ENCODE results near the gene PSMD5. TPM values are rescaled to one million over a fixed set of nuclear protein-coding genes. Genes with fewer than 3 reads are reported as not detected.
A peak's percentile ranks its signal among the peaks of the same experiment; 100 is the strongest.

PSMD5 gene
- total RNA-seq, 8 experiments from 2014 or later = 14.8 to 50.8 (median 30.1) TPM

GRCh38 chr9:120879446-120879845 is 36.7 kb upstream of the PSMD5 start:
- WGBS, 10 experiments = 60 to 100% (median 83%) methylated on average over 2 to 6 of the region's 6 CpGs
- in situ Hi-C loops (cut with MboI; ENCODE audit: low pct_unique_long_range_greater_than_20kb in 2 of 9, low sequenced_read_pairs in 9 of 9, unreplicated experiment in 9 of 9) = no loop called here
- ATAC-seq (replicated peaks in 6 of 8) = no peak
- no peak overlapping the region for H3K4me3 ChIP-seq
- H3K4me1 ChIP-seq (replicated peaks in 1 of 2) = peaks cover 0 to 21% of the 10 kb centered on the region in 2 donors
- no peak overlapping the region for H3K27ac ChIP-seq

GRCh38 chr9:120878188-120879130 is 35.7 kb upstream of the PSMD5 start:
- Histone ChIP-seq H3K27ac (peak overlapping the region; percentile 7 to 35), H3K4me1 (replicated peaks in 1 of 2) (peaks cover 0 to 21% of the 10 kb centered on the region in 2 donors), H3K4me3 (peak overlapping the region in 3 of 5 donors; percentile 41 to 57 (median 55))
- ATAC-seq (replicated peaks in 6 of 8) = no peak
- in situ Hi-C loops (cut with MboI; ENCODE audit: low pct_unique_long_range_greater_than_20kb in 2 of 9, low sequenced_read_pairs in 9 of 9, unreplicated experiment in 9 of 9) = no loop called here
- 80 to 100% (median 85%) methylated on average over 2 to 4 of the region's 8 CpGs; no CpG with 5 or more reads in 3 of the 10 experiments for WGBS, 10 experiments

DNA sequence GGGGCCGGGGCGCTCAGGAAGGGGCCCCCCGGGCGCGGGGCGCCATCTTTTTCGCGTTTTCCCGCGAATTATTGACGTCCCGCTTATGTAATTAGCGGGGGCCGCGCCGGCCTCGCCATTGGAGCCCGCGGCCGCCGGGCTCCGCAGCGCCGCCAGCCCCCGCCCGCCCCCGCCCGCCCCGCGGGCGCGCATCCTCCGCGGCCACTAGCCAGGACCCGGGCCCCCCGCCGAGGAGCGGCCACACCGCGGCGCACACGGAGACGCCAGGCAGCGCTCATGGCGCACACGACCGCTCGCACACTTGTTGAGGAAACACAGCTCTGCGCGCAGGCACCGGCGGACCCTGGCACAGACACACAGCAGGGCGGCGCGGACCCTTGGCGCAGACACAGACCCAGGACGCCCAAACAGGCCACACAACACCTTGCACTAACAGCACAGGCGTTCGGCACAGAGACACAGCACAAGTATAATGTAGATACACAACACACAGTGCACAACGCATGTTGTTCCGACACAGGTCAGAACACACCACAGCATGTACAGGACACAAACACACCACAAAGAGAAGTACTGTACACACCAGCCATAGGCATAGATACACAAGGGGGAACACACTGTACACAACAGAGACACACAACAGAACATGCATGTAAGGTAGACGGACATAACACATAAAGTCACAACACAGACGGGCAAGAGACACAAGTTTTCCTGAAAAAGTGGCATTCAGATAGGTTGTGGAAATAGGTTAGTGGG is 34.7 kb upstream of the PSMD5 start:
- peak overlapping the region; percentile 46 to 90 for H3K27ac ChIP-seq
- in situ Hi-C loops (cut with MboI; ENCODE audit: low pct_unique_long_range_greater_than_20kb in 2 of 9, low sequenced_read_pairs in 9 of 9, unreplicated experiment in 9 of 9) = no loop called here
- 34 to 83% (median 65%) methylated on average over 2 to 6 of the region's 63 CpGs; no CpG with 5 or more reads in 3 of the 10 experiments for WGBS, 10 experiments
- H3K4me3 ChIP-seq = peak overlapping the region; percentile 41 to 68 (median 55)
- H3K4me1 ChIP-seq (replicated peaks in 1 of 2) = peaks cover 0 to 21% of the 10 kb centered on the region in 2 donors
- ATAC-seq (replicated peaks in 6 of 8) = peak; percentile 8 to 70 (median 63)

DNA sequence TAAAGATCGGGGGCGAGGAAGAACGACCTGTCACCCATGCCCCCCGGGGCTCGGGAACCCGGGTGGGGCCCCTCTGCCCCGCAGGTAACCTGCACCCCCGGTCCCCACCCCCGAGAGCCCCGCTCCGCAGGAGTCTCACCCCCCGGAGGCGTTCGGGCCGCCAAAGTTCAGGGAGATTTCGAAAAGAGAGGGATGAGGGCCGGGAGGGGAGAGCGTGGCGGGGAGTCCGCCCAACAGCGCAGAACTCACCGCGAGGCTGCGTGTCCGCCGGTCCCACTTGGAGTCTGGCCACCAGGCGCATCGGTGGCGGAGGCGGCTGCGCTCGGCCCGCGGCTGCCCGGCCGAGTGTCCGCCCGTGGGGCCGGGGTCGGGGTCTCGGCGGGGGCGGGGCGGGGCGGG is 34.1 kb upstream of the PSMD5 start, which contains the start of gene PHF19:
Gene PHF19, minus strand, starts transcription at position 347 of the 399 bp plus-strand sequence. CDS start 2,447 bp downstream, outside the sequence.
- no CpG with 5 or more reads among the region's 45 CpGs for WGBS, 10 experiments
- in situ Hi-C loops (cut with MboI; ENCODE audit: low pct_unique_long_range_greater_than_20kb in 2 of 9, low sequenced_read_pairs in 9 of 9, unreplicated experiment in 9 of 9) = no loop called here

DNA sequence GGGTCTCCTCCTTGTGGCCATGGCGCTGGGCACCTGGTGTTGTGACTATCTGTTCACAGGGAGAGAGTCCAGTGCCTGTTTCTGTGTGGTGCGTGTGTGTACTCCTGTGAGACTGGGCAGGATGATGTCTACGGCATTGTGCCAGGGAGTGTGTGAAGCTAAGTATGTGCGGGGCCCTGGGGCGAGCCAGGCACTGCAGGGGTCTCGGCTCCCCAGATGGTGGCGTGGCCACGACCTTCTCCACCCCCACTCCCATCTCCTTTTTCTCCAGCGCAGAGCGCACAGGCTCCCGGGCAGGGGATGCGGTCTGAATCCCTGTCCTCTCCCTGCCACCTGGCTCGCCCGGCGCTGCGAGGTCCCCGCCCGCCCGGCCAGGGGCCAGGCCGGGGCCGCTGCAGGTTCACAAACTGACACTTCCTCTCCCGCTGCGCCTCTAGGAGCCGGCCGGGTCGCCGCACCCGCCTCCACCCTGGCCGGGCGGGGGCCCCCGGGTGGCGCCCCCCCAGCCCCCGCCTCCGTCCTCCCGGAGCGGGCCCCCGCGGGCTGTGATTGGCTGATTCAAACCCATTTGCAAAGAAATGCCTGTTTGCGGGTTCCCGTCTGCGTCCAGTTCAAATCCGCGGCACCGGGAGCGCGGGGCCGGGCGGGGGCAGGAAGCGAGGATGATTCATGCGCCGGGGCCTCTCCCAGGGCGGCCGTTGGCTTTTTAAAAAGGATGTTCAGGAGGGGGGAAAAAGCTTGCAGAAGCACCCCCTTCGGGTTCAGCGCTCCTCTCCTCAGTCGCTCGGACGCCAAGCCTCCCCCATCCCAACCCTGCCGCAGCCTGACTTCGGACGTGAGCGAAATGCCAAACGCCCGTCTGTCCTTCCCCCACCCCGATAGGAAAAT is 33.5 kb upstream of the PSMD5 start:
- 0 to 40% methylated on average over 1 of the region's 65 CpGs; no CpG with 5 or more reads in 8 of the 10 experiments for WGBS, 10 experiments
- peak; percentile 67 to 77 (median 76) for ATAC-seq (replicated peaks in 6 of 8)

More for the DNA sequence above, 34.1 kb upstream of the PSMD5 start, which contains the start of gene PHF19:
- peak; percentile 30 to 48 (median 47) for ATAC-seq (replicated peaks in 6 of 8)
- H3K4me1 ChIP-seq (replicated peaks in 1 of 2) = peaks cover 0 to 21% of the 10 kb centered on the region in 2 donors
- H3K27ac ChIP-seq = peak within 1 kb of the TSS; percentile 46 to 90
- peak within 1 kb of the TSS; percentile 41 to 68 (median 55) for H3K4me3 ChIP-seq

DNA sequence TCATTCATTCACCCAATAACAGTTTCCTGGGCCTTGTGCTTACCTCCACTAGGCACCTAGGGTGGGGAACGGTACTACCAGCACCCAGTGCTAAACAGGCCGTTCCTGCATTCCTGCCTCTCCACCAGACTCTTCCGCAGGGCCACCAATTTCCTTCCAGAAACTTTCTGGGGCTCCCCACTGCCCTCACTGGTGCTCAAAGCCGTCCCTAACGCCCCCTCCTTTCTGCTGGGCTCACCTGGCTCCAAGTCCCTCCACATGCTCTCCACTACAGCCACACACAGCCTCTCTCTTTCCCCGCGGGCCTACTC is 32.9 kb upstream of the PSMD5 start:
- no peak for ATAC-seq (replicated peaks in 6 of 8)
- Histone ChIP-seq H3K27ac (peak overlapping the region; percentile 46 to 90), H3K4me1 (replicated peaks in 1 of 2) (peaks cover 0 to 21% of the 10 kb centered on the region in 2 donors), H3K4me3 (peak overlapping the region in 4 of 5 donors; percentile 42 to 68 (median 56))
- 0 to 100% (median 61%) methylated on average over 1 to 4 of the region's 7 CpGs; no CpG with 5 or more reads in 6 of the 10 experiments for WGBS, 10 experiments
- in situ Hi-C loops (cut with MboI; ENCODE audit: low pct_unique_long_range_greater_than_20kb in 2 of 9, low sequenced_read_pairs in 9 of 9, unreplicated experiment in 9 of 9) = no loop called here

More for the DNA sequence above, 33.5 kb upstream of the PSMD5 start:
- H3K4me3 ChIP-seq = peak overlapping the region; percentile 41 to 68 (median 55)
- H3K4me1 ChIP-seq (replicated peaks in 1 of 2) = peaks cover 0 to 21% of the 10 kb centered on the region in 2 donors
- in situ Hi-C loops (cut with MboI; ENCODE audit: low pct_unique_long_range_greater_than_20kb in 2 of 9, low sequenced_read_pairs in 9 of 9, unreplicated experiment in 9 of 9) = no loop called here
- peak overlapping the region; percentile 46 to 90 for H3K27ac ChIP-seq

GRCh38 chr9:120875195-120875565 is 32.5 kb upstream of the PSMD5 start:
- no peak for ATAC-seq (replicated peaks in 6 of 8)
- 36 to 87% (median 60%) methylated on average over 1 to 4 of the region's 4 CpGs; no CpG with 5 or more reads in 4 of the 10 experiments for WGBS, 10 experiments
- H3K4me1 ChIP-seq (replicated peaks in 1 of 2) = peaks cover 0 to 21% of the 10 kb centered on the region in 2 donors
- in situ Hi-C loops (cut with MboI; ENCODE audit: low pct_unique_long_range_greater_than_20kb in 2 of 9, low sequenced_read_pairs in 9 of 9, unreplicated experiment in 9 of 9) = no loop called here
- H3K4me3 ChIP-seq = peak overlapping the region in 1 of 5 donors; percentile 55
- H3K27ac ChIP-seq = peak overlapping the region in 1 of 2 donors; percentile 90

- Histone ChIP-seq H3K4me3 (no peak overlapping the region), H3K27ac (no peak overlapping the region), H3K4me1 (replicated peaks in 1 of 2) (peaks cover 0 to 21% of the 10 kb centered on the region in 2 donors)
- in situ Hi-C loops (cut with MboI; ENCODE audit: low pct_unique_long_range_greater_than_20kb in 2 of 9, low sequenced_read_pairs in 9 of 9, unreplicated experiment in 9 of 9) = no loop called here
- ATAC-seq (replicated peaks in 6 of 8) = no peak
- WGBS, 10 experiments = 65 to 100% (median 98%) methylated on average over 1 to 7 of the region's 10 CpGs; no CpG with 5 or more reads in 2 of the 10 experiments
These were observed 31.8 kb upstream of the PSMD5 start for GRCh38 chr9:120874226-120875194.

- in situ Hi-C loops (cut with MboI; ENCODE audit: low pct_unique_long_range_greater_than_20kb in 2 of 9, low sequenced_read_pairs in 9 of 9, unreplicated experiment in 9 of 9) = no loop called here
- peak overlapping the region in 1 of 2 donors; percentile 5 for H3K27ac ChIP-seq
- WGBS, 10 experiments = 45 to 100% (median 70%) methylated on average over 1 to 3 of the region's 4 CpGs; no CpG with 5 or more reads in 3 of the 10 experiments
- no peak overlapping the region for H3K4me3 ChIP-seq
- peaks cover 0 to 23% of the 10 kb centered on the region in 2 donors for H3K4me1 ChIP-seq (replicated peaks in 1 of 2)
- no peak for ATAC-seq (replicated peaks in 6 of 8)
These were observed 30.8 kb upstream of the PSMD5 start for GRCh38 chr9:120873512-120873911.

DNA sequence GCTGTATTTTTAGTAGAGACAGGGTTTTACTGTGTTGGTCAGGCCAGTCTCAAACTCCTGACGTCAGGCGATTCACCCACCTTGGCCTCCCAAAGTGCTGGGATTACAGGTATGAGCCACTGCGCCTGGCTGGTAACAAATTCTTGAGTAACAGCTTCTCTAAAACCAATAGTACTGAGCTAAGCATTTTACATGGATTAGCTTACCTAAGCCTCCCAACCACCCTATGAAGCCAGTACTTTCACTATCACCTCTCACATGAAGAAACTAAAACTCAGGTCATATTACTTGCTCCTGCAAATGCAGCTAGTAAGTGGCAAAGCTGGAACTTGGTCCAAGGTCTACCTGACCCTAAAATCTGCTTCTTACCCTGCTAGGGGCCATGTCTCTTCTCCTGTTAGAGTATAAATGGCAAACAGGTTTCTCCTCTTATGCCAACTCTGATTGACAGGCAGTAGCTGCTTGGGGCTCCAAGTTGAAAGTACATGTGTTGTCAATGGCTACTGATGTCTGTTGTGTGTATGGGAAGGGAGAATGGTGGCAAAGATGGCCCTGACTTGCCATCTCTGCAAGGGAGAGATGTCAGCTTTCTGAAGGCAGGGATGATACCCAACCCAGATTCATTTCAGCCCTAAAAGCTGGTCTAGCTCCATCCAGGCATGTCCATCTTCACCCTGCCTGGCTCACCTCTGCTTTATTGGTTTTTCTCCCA is 30.2 kb upstream of the PSMD5 start:
- WGBS, 10 experiments = 93 to 100% (median 100%) methylated on average over 2 to 3 of the region's 3 CpGs; no CpG with 5 or more reads in 3 of the 10 experiments
- H3K4me3 ChIP-seq = no peak overlapping the region
- H3K27ac ChIP-seq = peak overlapping the region in 1 of 2 donors; percentile 5
- no peak for ATAC-seq (replicated peaks in 6 of 8)
- in situ Hi-C loops (cut with MboI; ENCODE audit: low pct_unique_long_range_greater_than_20kb in 2 of 9, low sequenced_read_pairs in 9 of 9, unreplicated experiment in 9 of 9) = no loop called here
- H3K4me1 ChIP-seq (replicated peaks in 1 of 2) = peaks cover 5 to 22% of the 10 kb centered on the region in 2 donors

GRCh38 chr9:120870206-120870605 is 27.5 kb upstream of the PSMD5 start:
- ATAC-seq (replicated peaks in 6 of 8) = no peak
- in situ Hi-C loops (cut with MboI; ENCODE audit: low pct_unique_long_range_greater_than_20kb in 2 of 9, low sequenced_read_pairs in 9 of 9, unreplicated experiment in 9 of 9) = no loop called here
- Histone ChIP-seq H3K27ac (no peak overlapping the region), H3K4me3 (no peak overlapping the region), H3K4me1 (replicated peaks in 1 of 2) (peaks cover 17 to 18% of the 10 kb centered on the region in 2 donors)
- WGBS, 10 experiments = 80 to 100% (median 92%) methylated on average over 1 to 8 of the region's 9 CpGs; no CpG with 5 or more reads in 5 of the 10 experiments

All from motor neuron (in vitro differentiated cells).